CD4-positive, alpha-beta T cell treated with Interferon gamma for 1 hour (primary cell): Measurements from ENCODE around the gene ATXN7L1.

Experiments used
- DNase-seq: peaks from one replicate; pipeline ENCODE4 v3.0.0-alpha.2; 2020

The ATXN7L1 gene

GRCh38 chr7:105638902-105639495 lies 237.4 kb downstream of the ATXN7L1 start:
- DNase-seq, result no peak

GRCh38 chr7:105638334-105638733 lies 238.1 kb downstream of the ATXN7L1 start:
- no peak for DNase-seq

- DNase-seq, result no peak
These were observed 238.6 kb downstream of the ATXN7L1 start for GRCh38 chr7:105637755-105638154.

- DNase-seq, result no peak
These were observed 239.4 kb downstream of the ATXN7L1 start for GRCh38 chr7:105636982-105637381.

GRCh38 chr7:105635197-105635596 lies 241.2 kb downstream of the ATXN7L1 start:
- no peak for DNase-seq

GRCh38 chr7:105625986-105626385 lies 250.4 kb downstream of the ATXN7L1 start:
- no peak for DNase-seq

- DNase-seq, result no peak
These were observed 252.5 kb downstream of the ATXN7L1 start for GRCh38 chr7:105623906-105624305.

GRCh38 chr7:105623378-105623777 lies 253.0 kb downstream of the ATXN7L1 start:
- no peak for DNase-seq

GRCh38 chr7:105622106-105622731 lies 254.2 kb downstream of the ATXN7L1 start:
- no peak for DNase-seq

GRCh38 chr7:105621617-105622016 lies 254.8 kb downstream of the ATXN7L1 start:
- DNase-seq, result no peak

GRCh38 chr7:105621176-105621575 lies 255.2 kb downstream of the ATXN7L1 start:
- DNase-seq, result no peak

- DNase-seq, result no peak
These were observed 256.8 kb downstream of the ATXN7L1 start for GRCh38 chr7:105619590-105619989.

- no peak for DNase-seq
These were observed 258.4 kb downstream of the ATXN7L1 start for GRCh38 chr7:105618016-105618296.

- no peak for DNase-seq
These were observed 259.0 kb downstream of the ATXN7L1 start for GRCh38 chr7:105617280-105618015.

GRCh38 chr7:105614341-105614840 lies 262.0 kb downstream of the ATXN7L1 start:
- DNase-seq, result no peak

GRCh38 chr7:105613611-105614330 lies 262.6 kb downstream of the ATXN7L1 start:
- no peak for DNase-seq

GRCh38 chr7:105612806-105613205 lies 263.6 kb downstream of the ATXN7L1 start:
- no peak for DNase-seq

- DNase-seq, result no peak
These were observed 264.3 kb downstream of the ATXN7L1 start for GRCh38 chr7:105611856-105612775.

- DNase-seq, result no peak
These were observed 266.1 kb downstream of the ATXN7L1 start for GRCh38 chr7:105610165-105610930.

- no peak for DNase-seq
These were observed 273.8 kb downstream of the ATXN7L1 start for GRCh38 chr7:105602325-105603305.
